Measurements from ENCODE around the gene SEMA3A.
"Not testable (repeated sequence)": the region's sequence is repeated elsewhere in the genome, so short reads cannot be mapped to it uniquely, and the experiment has no call there.

Gene SEMA3A

DNA sequence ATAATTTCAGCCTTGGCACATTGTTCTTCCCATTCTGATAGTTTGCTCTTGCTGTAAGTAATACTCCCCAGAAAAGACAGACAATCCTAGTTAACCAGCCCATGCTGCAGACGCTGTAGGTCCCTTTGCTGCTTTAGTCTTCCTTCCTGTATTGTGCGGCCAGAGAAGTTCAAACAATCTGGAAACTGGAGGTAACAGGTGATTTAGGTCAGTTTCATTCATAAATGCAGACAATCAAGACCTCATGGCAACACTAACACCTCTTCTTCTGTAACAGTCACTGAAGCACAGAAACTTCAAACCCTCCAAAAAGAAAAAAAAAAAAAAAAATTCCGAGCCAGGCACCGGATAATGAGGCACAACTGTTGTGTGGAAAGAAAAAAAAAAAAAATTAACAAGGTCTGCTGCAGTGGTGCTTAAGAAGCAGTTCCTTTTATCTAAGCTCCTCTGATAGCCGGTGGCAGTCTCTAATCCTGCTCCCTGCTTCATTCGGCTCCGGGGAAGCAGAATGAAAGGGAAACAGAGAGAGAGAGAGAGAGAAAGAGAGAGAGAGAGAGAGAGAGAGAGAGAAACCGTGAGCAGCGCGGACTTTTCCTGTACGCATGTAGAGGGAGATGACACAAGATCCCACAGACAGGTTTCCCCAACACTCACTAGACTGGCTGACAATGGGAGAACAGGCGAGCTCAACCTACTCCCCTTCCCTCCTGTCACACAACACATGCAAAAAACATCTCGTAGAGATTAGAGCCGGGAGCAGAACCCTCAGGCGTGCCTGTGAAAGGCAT is at the start of gene SEMA3A:
SEMA3A (minus strand) TSS at position 306 of the 788 bp plus-strand sequence; CDS start at position 103, 203 bp downstream.
- peak; percentile 71 to 84 (median 72) for DNase-seq

DNA sequence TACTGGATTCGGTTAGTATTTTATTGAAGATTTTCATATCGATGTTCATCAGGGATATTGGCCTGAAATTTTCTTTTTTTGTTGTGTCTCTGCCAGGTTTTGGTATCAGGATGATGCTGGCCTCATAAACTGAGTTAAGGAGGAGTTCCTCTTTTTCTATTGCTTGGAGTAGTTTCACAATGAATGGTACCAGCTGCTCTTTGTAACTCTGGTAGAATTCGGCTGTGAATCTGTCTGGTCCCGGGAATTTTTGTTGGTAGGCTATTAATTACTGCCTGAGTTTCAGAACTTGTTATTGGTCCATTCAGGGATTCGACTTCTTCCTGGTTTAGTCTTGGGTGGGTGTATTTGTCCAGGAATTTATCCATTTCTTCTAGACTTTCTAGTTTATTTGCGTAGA is 48.4 kb upstream of the SEMA3A start:
- DNase-seq = peak; percentile 41 to 61 (median 47)

DNA sequence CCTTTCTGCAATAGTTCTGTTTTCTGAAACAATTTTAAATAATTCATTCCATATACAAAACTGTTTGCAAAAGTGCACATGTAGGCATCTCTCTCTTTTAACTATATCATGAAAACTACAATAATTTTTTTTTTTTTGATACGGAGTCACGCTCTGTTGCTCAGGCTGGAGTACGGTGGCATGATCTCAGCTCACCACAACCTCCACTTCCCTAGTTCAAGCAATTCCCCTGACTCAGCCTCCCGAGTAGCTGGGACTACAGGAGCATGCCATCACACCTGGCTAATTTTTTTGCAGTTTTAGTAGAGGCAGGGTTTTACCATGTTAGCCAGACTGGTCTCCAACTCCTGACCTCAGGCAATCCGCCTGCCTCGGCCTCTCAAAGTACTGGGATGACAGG is 44.0 kb upstream of the SEMA3A start:
- DNase-seq = peak; percentile 30 to 48 (median 45)

DNA sequence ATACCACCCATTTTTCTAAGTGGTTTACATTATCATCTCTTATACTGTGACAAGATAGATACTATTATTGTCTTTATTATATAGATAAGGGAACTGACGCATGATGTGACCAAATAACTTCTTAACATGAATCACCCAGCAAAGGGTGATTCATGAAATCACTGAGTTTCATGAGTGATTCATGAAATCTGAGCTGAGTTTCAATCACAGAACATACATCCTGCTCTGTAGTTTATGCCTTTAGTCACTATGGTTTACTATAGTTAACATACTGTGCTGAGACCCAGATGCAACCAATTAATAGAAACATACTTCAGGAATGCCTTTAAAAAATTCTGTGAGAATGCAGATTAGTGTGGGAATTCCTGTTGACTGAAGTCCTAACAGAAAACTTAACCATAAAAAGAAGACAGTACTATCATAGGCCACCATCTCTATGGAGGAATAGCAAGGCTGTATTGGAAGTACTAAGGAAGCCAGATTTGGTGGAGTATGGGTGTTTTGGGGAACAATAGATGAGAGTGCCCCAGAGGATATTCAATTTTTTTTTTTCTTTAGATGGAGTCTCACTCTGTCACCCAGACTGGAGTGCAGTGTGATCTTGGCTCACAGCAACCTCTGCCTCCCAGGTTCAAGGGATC is 43.1 kb upstream of the SEMA3A start:
- DNase-seq = peak; percentile 54 to 89 (median 87)

DNA sequence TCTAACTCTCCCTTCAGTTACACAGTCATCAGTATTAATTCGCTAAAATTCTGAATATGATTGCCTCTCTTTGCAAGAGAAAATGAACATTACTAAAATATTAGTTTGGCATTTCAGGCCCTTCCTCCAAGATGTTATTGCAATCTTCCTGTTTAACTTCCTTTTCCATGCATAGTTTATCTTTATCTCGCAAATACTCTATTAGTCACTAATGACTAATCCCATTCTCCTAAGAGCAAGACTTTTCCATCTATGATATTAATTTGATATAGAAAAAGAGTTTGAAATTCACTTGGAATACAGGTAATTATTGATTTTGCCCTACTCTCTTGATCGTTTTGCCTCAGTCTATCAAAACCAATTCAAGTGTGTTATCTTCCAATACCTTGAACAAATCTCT is 41.8 kb upstream of the SEMA3A start:
- peak; percentile 8 to 71 (median 69) for DNase-seq

DNA sequence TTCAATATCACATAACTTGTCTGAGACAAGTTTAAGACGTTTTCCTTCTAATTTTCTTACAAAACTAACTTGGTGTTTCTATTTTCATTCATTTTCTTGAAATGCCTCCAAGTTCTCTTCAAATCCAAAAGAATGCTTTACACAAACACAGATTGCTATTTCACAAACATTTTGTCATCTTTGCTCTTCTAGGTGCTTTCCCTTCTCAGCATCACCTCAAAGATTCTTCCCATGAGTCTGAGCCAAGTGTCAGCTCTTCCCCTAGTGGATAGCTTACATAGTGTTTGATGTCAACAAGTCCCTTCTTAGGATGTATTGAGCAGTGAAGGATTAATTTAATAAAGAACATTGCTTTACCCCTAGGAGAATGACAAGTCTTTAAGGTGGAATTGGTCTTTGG is 38.1 kb upstream of the SEMA3A start:
- peak in 2 of 3 donors; percentile 31 to 62 for DNase-seq

DNA sequence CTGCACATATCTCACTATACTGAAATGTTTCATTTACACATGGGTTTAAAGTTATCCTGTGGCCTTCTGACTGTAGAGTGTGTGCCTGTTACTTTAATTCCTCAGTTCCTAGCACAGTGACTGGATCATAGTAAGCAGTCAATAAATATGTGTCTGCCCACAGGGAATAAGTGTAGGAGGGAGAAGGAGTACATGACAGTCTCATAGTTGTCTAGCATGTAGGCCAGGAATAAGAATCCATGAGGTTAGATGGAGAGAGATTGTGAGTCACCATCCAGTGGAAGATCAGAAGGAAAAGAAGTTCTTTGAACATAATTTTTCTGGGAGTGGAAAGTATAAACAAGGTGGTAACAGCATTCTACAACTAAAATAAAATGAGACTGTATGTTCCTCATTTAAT is 36.6 kb upstream of the SEMA3A start:
- DNase-seq = no peak

DNA sequence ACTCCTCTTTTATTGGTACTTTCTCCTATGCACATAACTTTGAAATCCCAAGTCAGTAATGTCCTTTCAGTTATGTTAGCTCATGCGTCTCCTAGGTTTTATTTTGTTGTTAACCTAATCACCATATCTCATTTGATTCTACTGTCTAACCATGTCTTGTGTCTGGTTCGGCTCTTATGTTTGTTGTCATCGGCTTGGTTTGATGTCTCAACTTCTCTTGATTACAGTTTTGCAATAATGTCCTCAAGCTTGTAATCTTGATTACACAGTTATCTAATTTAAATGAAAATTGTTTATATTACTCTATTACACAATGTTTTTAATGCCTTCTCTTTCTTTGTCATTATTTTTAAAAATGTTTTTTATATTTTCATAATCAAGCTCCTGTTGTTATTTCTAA is 35.9 kb upstream of the SEMA3A start:
- no peak for DNase-seq

DNA sequence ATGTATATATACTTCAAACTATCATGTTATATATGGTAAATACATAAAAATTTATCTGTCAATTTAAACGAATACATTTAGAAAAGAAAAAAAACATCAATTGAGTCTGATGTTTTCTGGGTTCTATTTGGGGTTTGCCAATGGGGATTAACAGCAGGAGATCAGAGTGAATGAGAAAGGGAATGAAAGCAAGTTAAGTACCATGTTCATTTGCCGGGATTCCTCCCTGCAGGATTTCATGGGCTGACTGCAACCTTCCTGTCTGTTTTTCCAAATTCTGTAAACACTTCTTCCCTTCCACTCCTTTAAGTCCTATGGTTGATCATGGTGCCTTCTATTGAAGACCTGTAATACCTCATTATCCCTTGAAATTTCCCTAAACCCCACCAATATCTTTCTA is 33.9 kb upstream of the SEMA3A start:
- DNase-seq = no peak

DNA sequence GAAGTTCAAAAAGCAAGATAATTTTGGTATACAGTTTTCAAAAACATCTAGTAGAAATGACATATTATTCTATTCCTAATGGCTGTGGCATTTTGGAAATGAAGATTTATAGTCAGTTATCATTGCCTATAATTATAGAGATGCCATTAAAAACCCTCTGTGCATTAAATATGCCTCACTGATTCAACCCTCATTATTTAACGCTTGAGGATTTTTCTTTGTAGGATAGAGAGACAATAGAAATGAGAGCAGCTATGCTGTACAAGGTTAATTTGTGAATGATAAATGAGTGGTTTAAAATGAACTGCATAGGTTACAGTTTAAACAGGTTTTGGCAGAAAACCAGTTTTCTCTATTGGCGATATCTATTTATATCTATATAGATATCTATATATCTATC is 32.2 kb upstream of the SEMA3A start:
- no peak for DNase-seq

DNA sequence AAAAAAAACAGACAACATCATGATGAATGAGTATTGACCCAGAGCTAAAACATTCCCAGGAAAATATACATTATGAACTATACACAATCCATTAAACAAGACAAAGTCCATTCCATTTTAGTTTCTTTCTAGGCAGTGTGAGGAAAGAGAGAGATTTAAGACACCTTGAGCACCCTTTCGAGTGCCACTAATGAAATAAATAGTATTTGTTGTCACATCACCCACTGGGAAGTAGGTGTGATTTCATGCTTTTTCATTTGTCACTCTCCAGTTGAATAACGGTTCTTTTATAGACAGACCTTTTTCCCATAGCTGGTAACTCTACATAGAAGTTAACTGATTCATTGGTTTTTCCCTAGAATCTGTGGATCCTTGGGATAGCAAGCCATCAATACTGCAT is 29.9 kb upstream of the SEMA3A start:
- no peak for DNase-seq

DNA sequence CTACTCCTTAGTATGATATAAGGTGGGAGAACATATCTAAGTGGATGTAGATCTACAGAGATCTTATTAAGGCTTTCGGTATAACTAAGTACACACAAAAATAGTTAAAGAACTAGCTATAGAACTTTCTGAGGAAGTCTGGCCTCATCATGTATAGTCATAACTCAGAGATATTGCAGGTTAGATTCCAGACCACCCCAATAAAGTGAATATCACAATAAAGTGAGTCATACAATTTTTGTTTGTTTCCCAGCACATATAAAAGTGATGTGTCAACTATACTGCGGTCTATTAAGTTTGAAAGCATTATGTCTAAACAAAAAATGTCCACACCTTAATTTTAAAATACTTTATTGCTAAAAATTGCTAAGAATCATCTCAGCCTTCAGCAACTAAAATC is 24.7 kb upstream of the SEMA3A start:
- DNase-seq = no peak

DNA sequence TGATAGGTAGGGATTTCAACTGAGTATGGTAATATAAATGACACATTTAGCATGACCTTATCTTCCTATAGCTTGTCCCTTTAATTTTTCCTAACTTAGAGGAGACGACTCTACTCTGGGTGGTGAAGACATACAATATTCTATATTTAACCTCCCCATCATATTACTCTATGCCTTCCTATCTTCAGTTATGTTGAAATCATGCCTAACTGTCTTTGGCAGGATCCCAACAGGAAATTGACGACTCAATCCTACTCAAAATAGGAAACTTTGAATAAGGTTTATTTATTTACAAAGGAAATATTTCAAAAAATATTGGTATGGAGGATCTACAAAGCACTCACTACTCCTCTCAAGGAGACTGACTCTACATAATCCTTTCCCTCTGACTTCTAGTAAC is 24.1 kb upstream of the SEMA3A start:
- DNase-seq = peak; percentile 51 to 75 (median 68)

DNA sequence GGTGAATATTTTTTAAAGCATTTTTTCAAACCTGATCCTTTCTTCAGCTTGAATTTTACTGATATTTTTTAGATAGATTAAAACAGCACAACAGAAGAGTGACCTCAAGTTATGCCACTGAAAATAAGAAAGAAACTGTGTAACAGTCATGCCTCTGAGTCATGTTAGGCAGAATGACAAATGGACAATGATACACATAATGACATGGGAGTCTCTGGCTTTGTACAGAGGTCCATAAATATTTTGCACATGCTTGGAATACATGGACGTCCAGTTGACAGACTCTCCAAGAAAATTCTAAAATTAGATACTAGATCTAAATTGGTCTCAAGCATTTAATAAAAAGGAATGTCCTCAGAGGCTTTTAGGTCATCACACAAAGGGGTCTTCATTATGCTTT is 21.9 kb upstream of the SEMA3A start:
- peak; percentile 10 to 57 (median 37) for DNase-seq

DNA sequence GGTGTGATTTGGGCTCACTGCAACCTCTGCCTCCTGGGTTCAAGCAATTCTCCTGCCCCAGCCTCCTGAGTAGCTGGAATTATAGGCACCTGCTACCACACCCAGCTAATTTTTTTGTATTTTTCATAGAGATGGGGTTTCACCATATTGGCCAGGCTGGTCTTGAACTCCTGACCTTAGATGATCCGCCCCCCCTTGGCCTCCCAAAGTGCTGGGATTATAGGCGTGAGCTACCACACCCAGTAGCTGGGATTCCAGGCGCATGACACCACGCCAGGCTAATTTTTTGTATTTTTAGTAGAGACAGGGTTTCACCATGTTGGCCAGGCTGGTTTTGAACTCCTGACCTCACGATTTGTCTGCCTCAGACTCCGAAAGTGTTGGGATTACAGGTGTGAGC is 20.2 kb upstream of the SEMA3A start:
- DNase-seq = not testable (repeated sequence)

DNA sequence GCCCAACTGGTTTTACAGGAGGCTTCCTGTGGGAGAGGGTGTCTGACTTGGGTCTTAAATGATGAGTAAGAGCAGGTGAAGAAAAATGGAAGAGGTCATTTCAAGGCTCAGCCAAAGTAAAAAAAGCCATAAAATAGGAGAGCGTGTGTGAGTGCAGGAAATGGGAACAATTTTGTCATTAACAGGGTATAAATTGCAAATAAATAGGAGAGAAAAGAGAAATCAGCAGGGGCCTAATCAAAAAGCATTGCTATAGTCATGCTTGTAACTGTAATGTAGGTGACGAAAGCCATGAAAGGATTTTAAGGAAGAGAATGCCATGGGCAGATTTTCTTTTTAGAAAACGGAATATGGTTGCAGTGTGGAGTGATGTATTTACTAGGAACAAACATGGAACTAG is 15.7 kb upstream of the SEMA3A start:
- no peak for DNase-seq

DNA sequence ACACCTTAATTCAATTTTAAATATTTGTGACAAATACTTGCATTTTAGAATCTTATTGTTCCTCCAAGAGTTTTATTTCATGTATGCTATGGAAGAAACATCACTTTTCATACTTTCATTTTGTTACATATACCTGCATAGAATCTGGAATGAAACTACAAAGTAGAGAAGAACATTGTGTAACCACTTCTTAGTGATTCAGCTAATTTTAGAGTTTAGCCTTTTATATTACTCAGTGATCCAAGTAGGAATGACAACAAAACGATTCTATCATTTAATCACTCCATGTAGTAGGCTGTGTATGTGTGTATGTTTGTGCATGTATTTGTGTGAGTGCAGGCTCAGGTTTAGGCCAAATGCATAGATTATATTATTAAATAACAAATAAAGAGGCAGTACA is 14.4 kb upstream of the SEMA3A start:
- no peak for DNase-seq

DNA sequence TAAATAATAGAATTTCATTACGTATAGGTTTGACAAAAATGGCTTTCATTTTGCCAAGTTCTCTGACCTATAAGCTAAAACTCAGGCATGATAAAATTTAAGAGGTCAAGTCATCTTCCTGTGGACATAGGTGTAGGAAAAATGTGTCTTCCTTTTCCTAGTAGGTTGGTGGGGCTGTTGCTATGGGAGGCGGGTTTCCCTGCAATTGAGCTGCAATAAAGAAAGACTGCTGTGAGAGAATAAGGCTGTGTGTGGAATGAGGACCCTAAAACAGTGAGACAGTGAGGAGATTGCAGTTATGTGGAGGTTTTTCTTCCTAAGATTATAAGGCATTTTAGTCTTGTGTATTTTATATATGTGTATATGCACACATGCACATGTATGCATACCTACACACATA is 13.0 kb upstream of the SEMA3A start:
- DNase-seq = no peak

DNA sequence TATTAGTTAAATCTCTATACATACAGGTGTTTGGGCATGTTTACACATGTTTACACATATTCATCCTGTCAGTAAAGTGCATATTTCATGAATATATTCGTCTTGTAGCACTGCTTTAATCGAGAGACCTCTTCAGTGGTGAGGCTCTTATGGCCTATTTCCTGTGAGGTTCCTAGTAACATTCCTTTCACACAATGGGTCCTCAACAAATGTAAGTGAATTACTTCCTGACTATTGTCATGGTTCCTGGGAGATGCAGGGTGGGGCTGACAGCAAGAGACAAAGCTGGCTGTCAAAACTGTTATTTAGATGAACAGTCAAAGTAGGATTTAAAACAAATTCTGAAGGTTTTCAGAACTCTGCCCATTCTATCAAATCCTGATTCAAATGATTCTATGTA is 12.4 kb upstream of the SEMA3A start:
- DNase-seq = no peak

DNA sequence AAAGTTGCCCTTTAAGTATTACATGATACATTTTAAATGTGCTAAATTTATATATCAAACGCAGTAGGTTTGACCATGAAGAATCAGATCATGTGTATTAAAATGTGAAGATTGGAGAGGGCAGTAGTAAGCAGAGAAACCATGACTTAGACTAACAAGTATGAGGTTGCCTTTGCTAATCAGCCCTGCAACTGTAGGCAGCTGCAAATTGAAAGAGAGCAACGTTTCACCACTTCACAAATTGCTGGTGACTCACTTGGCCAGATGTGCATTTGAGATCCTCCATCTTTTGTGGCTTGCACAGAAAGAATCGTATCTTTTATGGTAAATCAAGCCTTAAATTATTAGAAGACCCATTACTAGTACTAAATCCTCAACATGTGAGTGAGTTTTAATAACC is 10.1 kb upstream of the SEMA3A start:
- DNase-seq = no peak

DNA sequence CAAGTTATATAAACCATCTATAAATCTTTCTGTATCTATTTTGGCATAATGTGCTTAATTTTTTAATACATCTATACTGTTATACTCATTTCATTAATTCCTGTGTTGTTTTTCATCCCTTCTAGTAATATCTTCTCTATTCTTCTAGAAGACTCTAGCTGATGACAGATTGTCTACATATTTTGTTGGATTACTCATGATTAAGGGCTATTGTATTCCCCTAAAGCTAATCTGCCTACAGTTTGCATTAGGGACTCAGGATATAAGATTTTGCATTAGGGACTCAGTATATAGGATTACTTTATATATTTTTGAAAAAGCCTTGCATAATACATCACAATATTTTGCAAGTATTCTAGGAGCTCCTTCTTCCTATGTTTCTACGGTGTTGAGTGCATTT is 8.3 kb upstream of the SEMA3A start:
- DNase-seq = no peak

DNA sequence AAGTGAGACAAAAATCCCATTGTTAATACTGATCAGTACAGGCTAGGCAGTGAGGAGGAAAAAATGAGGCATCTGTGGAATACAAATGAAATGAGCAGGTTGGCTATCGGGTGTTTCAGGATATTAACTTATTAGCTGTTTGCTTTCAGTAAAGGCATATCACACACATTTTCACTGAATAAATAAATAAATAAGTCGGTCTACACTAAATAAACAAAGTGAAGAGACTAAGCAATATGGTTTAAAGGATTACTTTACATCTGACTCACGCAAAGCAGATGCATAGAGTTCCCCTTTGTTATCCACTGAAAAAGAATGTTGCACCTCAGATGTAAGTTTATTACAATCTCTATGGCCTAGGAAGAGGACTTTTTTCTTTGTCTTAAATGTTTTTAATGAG is 6.3 kb upstream of the SEMA3A start:
- DNase-seq = no peak

DNA sequence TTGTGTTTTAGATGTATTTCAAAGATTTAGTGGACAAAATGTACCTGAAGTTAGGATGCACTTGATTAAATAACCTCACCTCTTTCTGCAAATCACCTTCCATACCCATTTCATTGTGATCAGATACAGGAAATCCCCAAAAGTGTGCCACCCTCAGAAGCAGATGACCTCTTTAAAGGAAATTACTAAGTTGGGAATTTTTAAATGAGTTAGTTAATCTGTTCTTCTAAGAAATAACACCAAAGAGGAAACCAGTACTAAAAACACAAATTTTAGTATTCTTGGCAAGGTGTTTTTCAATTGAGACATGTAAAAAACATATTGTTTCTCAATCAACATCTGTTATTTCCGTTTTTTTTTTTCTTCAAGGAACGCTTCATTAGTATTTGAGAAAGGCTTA is 4.6 kb upstream of the SEMA3A start:
- peak; percentile 36 to 77 (median 55) for DNase-seq

DNA sequence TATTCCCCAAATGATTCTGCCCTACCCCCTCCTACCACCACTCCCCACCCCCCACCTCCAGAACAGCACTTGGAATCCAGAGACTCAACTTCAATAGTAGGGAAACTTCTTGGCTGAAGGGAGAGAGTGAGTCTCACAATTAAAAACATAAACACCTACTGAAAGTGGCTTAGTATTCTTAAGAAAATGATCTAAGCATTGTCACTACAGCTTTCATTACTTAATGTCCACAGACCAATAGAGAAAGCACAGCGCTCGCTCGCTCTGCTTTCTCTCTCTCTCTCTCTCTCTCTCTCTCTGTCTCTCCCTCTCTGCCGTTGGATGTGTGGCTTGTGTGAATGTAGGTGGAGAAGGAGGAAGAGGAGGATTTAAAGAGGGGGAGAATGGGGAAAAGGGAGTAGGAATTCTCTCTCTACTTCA is 1.5 kb upstream of the SEMA3A start:
- peak in 2 of 3 donors; percentile 18 to 38 for DNase-seq

Measured in suppressor macrophage treated with lipopolysaccharide for 1 hour (primary cell).